Measurements from ENCODE around the gene CFAP100.

DNA sequence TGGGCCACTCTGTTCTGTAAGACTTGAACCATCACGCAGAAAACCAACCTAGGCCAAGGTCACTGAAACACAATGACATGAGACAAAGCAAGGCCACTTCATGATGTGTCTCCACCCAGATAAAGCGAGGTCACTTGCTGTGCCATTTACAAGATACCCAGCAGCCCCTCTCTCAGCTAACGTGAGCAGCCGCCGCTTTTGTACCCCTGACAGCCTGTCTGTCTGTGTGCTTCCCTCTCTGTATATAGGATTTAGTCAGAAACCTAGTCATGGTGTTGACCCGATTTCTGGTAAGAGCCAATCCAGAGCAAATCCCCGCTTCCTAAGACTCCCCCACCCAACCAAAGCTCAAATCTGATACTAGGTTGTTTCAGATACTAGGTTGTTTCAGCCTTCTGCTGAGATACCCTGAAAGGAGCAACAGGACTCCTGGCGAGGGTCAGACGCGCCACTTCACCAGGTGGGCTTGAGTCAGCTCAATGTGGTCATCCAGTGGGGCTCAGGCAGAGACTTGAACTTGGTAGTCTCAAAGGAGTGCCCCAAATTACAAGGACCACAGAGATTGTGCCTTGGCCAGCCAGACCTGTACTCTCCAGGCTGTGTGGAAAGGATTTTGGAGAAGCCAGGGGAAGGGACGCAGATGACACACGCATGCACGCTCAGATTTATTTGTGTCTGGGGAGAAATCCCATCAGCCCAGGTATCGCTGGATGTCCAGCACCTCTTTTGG lies 84.0 kb downstream of the CFAP100 start:
- TF ChIP-seq, protein P1, sequence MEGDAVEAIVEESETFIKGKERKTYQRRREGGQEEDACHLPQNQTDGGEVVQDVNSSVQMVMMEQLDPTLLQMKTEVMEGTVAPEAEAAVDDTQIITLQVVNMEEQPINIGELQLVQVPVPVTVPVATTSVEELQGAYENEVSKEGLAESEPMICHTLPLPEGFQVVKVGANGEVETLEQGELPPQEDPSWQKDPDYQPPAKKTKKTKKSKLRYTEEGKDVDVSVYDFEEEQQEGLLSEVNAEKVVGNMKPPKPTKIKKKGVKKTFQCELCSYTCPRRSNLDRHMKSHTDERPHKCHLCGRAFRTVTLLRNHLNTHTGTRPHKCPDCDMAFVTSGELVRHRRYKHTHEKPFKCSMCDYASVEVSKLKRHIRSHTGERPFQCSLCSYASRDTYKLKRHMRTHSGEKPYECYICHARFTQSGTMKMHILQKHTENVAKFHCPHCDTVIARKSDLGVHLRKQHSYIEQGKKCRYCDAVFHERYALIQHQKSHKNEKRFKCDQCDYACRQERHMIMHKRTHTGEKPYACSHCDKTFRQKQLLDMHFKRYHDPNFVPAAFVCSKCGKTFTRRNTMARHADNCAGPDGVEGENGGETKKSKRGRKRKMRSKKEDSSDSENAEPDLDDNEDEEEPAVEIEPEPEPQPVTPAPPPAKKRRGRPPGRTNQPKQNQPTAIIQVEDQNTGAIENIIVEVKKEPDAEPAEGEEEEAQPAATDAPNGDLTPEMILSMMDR (conservative IDR thresholded peaks at IDR 0.05; ENCODE audit: low read depth, low read length) = no peak
- TF ChIP-seq MAFK (IDR thresholded peaks at IDR 0.05; ENCODE audit: low read depth, low read length) = no peak
- TF ChIP-seq POLR2A (IDR thresholded peaks at IDR 0.05; ENCODE audit: low read depth, low read length) = no peak
- TF ChIP-seq RCOR1 (IDR thresholded peaks at IDR 0.05; ENCODE audit: insufficient replicate concordance, low read length) = no peak
- no peak for TF ChIP-seq FOS (IDR thresholded peaks at IDR 0.05; ENCODE audit: low read depth, low read length)
- no peak for TF ChIP-seq SMC3 (IDR thresholded peaks at IDR 0.05; ENCODE audit: low read depth, low read length)
- no peak for TF ChIP-seq MXI1 (IDR thresholded peaks at IDR 0.05; ENCODE audit: borderline replicate concordance, low read depth, low read length)
- no peak for TF ChIP-seq RFX5 (IDR thresholded peaks at IDR 0.05; ENCODE audit: low read depth, low read length)
- TF ChIP-seq CHD1 (IDR thresholded peaks at IDR 0.05; ENCODE audit: low read depth, low read length) = no peak
- TF ChIP-seq, protein P2, sequence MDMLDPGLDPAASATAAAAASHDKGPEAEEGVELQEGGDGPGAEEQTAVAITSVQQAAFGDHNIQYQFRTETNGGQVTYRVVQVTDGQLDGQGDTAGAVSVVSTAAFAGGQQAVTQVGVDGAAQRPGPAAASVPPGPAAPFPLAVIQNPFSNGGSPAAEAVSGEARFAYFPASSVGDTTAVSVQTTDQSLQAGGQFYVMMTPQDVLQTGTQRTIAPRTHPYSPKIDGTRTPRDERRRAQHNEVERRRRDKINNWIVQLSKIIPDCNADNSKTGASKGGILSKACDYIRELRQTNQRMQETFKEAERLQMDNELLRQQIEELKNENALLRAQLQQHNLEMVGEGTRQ (IDR thresholded peaks at IDR 0.05; ENCODE audit: low read depth, low read length) = no peak
- no peak for TF ChIP-seq MAZ (IDR thresholded peaks at IDR 0.05; ENCODE audit: borderline replicate concordance, low read depth, low read length)
